Brain microvascular endothelial cell (primary cell): ENCODE data around the gene PNMA8C.
"Not testable (repeated sequence)": the region's sequence is repeated elsewhere in the genome, so short reads cannot be mapped to it uniquely, and the experiment has no call there.

Experiments
- DNase-seq: peaks from one replicate; pipeline ENCODE4 v3.0.0-alpha.2; 2020
- H3K27ac ChIP-seq: fragments of 250-450 bp; sonication (Bioruptor Pico); 2 replicates; pipeline ENCODE4 v1.5.1; 2020; ENCODE audit warnings: mild to moderate bottlenecking, moderate library complexity
- H3K27me3 ChIP-seq: fragments of 250-450 bp; sonication (Bioruptor Pico); replicated peaks from 2 replicates; pipeline ENCODE4 v1.5.1; 2020; ENCODE audit warnings: mild to moderate bottlenecking
- H3K36me3 ChIP-seq: fragments of 250-450 bp; sonication (Bioruptor Pico); replicated peaks from 2 replicates; pipeline ENCODE4 v1.5.1; 2020; ENCODE audit warnings: mild to moderate bottlenecking
- H3K4me3 ChIP-seq: 2 replicates; pipeline ENCODE4 v1.5.1; 2011; ENCODE audit warnings: low read depth, mild to moderate bottlenecking, control low read depth, low read length, moderate library complexity
- CTCF ChIP-seq: IDR thresholded peaks from 2 replicates; pipeline ENCODE4 v1.5.1; 2011; ENCODE audit warnings: low read depth, mild to moderate bottlenecking, moderate library complexity, low read length, control low read depth, inconsistent platforms; ENCODE audit errors: missing control alignments
- in situ Hi-C: cut with HindIII; loops from 2 replicates; pipeline ENCODE4 v1.10.0; 2017; ENCODE audit warnings: low sequenced_read_pairs, low pct_ligation_motif_present

PNMA8C gene

GRCh38 chr19:46407856-46408663, 20.7 kb downstream of the PNMA8C start:
- H3K27ac ChIP-seq, result no peak overlapping the region
- TF ChIP-seq CTCF, result no peak
- no peak for DNase-seq
- in situ Hi-C loops, result no loop called here
- no peaks in the 10 kb centered on the region for H3K27me3 ChIP-seq
- no peak overlapping the region for H3K4me3 ChIP-seq
- no peaks in the 10 kb centered on the region for H3K36me3 ChIP-seq

DNA sequence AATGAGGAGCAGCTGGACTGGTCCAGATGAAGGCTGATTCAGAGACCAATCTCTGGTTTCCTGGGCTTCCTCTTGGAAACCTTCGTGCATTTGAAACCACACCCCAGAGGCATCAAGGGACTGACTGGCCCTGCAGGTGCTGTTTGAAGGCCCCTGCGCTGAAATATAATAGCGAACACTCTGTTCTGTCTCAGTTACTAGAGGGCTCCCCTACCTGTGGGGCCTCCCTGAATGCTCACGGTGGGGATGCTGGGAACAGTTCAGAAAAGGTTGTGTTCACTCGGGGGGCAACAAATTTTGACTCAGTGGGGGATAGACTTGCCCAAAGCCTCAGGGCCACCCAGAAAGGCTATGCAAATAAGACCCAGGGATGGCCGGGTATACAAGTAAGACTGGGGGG, 21.8 kb downstream of the PNMA8C start:
- no peak for TF ChIP-seq CTCF
- in situ Hi-C loops, result no loop called here

GRCh38 chr19:46404753-46405468, 23.8 kb downstream of the PNMA8C start:
- Histone ChIP-seq H3K36me3 (no peaks in the 10 kb centered on the region), H3K27me3 (no peaks in the 10 kb centered on the region), H3K4me3 (peak overlapping the region; percentile 40), H3K27ac (no peak overlapping the region)
- in situ Hi-C loops, result no loop called here
- peak; percentile 59 for TF ChIP-seq CTCF
- peak; percentile 37 for DNase-seq

More for the DNA sequence above, 21.8 kb downstream of the PNMA8C start:
- H3K27ac ChIP-seq, result no peak overlapping the region
- H3K27me3 ChIP-seq, result no peaks in the 10 kb centered on the region
- no peaks in the 10 kb centered on the region for H3K36me3 ChIP-seq
- DNase-seq, result no peak
- H3K4me3 ChIP-seq, result no peak overlapping the region

DNA sequence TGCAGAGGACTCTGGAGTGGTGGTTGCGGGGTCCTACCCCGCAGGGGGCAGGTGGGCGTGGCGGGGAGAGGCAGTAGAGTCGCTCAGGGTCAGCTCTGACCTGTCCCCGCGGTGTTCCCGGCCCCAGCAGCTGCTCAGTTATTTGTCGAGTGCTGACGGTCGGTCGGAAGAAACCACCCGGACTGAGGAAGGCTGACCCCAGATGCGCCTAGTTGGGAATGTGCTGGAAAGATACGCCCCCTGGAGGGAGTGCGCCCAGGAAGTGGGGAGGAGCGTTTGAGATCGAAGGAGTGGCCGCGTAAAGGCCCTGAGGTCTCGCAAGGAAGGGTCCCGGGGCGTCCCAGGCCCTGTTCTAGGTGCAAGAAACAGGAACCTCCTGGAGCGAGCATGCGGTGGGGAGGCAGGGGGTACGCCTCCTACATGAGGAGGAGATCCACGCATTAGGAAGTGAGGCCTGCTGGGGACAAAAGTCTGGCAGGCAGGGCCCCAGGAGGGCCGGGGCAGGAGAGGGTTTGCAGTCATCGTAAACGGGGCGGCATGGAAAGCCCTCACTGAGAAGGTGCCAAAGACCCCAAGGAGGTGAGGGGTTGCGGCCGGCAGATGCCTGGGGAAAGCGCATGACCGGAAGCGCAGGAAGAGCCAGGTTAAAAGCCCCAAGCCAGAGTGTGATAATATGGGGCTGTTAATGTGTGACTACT, 24.5 kb downstream of the PNMA8C start:
- TF ChIP-seq CTCF, result no peak
- Histone ChIP-seq H3K4me3 (peak overlapping the region; percentile 40), H3K36me3 (no peaks in the 10 kb centered on the region), H3K27me3 (no peaks in the 10 kb centered on the region), H3K27ac (no peak overlapping the region)
- in situ Hi-C loops, result no loop called here
- DNase-seq, result no peak

DNA sequence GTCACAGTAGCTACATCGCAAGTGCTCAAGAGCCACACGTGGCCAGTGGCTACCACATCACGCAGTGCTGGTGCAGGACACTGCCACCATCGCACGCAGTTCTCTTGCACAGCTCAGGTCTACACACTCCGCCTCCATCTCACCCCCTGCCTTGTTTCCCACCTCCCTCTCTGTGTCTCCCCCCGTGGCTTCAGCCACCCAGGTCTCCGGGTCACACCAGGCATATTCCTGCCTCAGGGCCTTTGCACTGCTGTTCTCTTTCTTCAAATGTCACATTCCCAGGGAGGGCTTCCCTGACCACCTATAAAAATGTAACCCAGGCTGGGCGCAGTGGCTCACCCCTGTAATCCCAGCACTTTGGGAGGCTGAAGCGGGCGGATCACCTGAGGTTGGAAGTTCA, 26.0 kb downstream of the PNMA8C start:
- no peaks in the 10 kb centered on the region for H3K36me3 ChIP-seq
- no peaks in the 10 kb centered on the region for H3K27me3 ChIP-seq
- no peak for DNase-seq
- in situ Hi-C loops, result no loop called here
- TF ChIP-seq CTCF, result no peak
- H3K27ac ChIP-seq, result no peak overlapping the region
- H3K4me3 ChIP-seq, result no peak overlapping the region

GRCh38 chr19:46397801-46398479, 30.8 kb downstream of the PNMA8C start:
- H3K27ac ChIP-seq, H3K36me3 ChIP-seq, in situ Hi-C loops, H3K27me3 ChIP-seq, DNase-seq, H3K4me3 ChIP-seq: not testable (repeated sequence)
